Prostate gland (tissue), 2 donors: ENCODE results near the gene KRT13.

Source experiments
- CTCF ChIP-seq, 4 experiments: fragments of 200-600 bp in 2 of 4; fragments of 450-650 bp in 2 of 4; sonication (generic) in 2 of 4; IDR thresholded peaks; 1 replicate in 3 of 4; 2 replicates in 1 of 4; pipeline ENCODE4 v1.5.1; 2016 to 2019; ENCODE audit warnings: antibody characterized with exemption in 4 of 4, mild to moderate bottlenecking in 2 of 4, moderate library complexity in 2 of 4
- POLR2A ChIP-seq: fragments of 450-650 bp; IDR thresholded peaks from one replicate; pipeline ENCODE4 v1.6.1; 2016; ENCODE audit warnings: antibody characterized with exemption, mild to moderate bottlenecking

- TF ChIP-seq CTCF (IDR thresholded peaks at IDR 0.05) (no peak), POLR2A (no peak)
Measured at GRCh38 chr17:41553176-41553575, 47.8 kb upstream of the KRT13 start.
